Cortex of kidney (tissue), 1 donor: ENCODE measurements around the gene HAUS3.
"Not testable (repeated sequence)": the region's sequence is repeated elsewhere in the genome, so short reads cannot be mapped to it uniquely, and the experiment has no call there.

Experiments used
- DNase-seq: peaks from one replicate; lab custom pipeline; 2025; lab: John Stamatoyannopoulos, UW

HAUS3 gene

DNA sequence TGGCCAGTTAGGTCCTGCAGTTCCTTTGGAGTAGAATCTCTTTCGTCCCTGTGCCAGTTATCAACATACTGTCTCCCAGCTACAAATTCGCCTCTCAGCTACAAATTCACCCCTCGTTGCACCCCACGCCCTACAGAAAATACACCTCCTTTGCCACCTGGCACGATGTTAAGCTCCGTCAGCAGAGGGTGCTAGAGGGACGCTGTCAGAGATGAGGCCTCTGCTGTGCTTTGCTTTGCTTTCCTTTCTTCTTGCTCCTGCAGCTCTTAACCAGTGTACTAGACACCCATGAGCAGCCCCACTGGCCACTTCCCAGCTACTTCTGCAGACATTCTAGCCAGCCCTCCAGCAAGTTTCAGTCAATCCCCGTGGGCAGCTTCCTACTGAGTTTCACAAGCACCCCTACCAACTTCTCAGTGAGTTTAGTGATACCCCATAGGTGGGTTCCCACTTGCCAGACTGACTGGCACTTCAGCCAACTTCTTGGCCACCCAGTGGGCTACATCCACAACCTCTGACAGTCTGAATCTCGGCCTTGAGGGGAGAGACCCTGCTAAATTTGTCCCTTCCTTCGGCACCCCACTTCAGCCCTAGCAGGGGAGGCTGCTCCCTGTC lies 21.8 kb downstream of the HAUS3 start:
- DNase-seq = no peak

DNA sequence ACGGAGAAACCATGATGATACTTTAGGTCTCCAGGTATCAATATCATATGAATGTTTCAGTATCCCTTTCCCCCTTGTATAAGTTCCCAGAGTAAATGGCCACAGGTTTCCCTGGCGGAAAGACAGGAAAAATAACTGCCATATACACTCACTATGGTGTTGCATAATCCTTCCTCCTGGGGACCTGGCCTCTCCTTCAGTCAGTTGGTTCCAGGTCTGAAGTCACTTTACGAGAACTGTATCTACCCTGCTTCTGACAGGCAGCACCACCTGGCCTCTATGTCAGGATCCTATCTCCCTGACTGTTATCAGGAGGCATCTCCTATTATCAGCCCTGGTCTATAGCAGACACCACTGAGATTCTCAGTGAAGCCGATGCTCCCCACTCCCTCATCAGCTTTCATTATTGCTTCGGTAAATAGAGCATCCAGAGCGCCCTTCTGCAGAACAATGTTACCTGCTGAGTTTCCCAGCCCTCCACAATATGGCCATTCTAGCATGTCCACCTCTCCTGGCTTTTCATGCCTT lies 22.6 kb downstream of the HAUS3 start:
- DNase-seq = no peak

- no peak for DNase-seq
These were observed 23.5 kb downstream of the HAUS3 start for GRCh38 chr4:2218436-2218835.

- DNase-seq = no peak
These were observed 24.2 kb downstream of the HAUS3 start for GRCh38 chr4:2217726-2218125.

DNA sequence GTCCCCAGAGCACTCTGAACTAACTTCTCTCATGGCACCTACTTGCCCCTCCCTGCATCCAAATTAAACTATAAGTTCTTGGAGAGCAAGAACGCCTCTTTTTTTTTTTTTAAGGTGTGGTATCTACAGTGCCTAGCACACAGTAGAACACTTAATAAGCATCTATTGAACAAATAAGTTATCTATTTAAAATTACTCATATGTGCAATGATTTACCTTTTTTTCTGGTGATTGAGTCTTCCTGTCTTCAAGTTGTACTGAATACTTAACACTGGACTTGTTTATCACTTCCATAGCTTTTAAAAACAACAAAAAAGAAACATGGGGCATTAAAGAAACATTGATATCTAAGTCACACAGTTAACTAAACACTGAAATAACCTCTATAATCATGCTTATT lies 29.1 kb downstream of the HAUS3 start:
- DNase-seq = no peak

- DNase-seq = not testable (repeated sequence)
These were observed 39.1 kb downstream of the HAUS3 start for GRCh38 chr4:2202789-2203188.

DNA sequence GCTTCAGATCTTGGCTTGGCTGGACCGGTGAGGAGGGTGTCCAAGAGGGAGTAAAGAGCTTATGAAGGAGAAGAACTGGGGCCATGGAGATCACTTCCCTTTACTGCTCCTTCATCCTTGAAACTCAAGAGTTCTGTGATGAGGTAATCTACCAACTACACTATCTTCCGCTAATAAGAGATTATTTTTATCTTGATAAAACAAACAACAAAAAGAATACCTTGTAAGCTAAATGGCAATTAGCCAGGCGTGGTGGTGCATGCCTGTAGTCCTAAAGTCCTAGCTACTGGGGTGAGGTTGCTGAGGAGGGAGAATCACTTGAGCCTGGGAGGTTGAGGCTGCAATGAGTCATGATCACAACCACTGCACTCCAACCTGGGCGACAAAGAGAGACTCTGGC lies 47.4 kb downstream of the HAUS3 start:
- no peak for DNase-seq

- DNase-seq = no peak
These were observed 48.6 kb downstream of the HAUS3 start for GRCh38 chr4:2193326-2193725.

- no peak for DNase-seq
These were observed 55.1 kb downstream of the HAUS3 start for GRCh38 chr4:2186865-2187172.

GRCh38 chr4:2186133-2186864 lies 55.6 kb downstream of the HAUS3 start:
- DNase-seq = no peak

GRCh38 chr4:2183394-2183793 lies 58.5 kb downstream of the HAUS3 start:
- no peak for DNase-seq

DNA sequence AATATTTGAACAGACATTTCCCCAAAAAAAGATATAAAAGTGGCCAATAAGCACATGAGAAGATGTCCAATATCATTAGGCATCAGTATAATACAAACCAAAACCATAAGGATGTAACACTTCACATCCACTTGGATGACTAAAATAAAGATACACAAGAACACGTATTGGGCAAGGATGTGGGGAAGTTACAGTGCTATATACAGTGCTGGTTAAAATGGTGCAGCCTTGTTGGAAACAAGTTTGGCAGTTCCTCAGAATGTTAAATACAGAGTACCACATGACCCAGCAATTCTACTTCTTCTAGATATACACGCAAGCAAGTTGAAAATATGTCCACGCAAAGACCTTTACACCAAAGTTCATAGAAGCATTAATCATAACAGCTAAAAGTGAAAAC lies 58.9 kb downstream of the HAUS3 start:
- no peak for DNase-seq

DNA sequence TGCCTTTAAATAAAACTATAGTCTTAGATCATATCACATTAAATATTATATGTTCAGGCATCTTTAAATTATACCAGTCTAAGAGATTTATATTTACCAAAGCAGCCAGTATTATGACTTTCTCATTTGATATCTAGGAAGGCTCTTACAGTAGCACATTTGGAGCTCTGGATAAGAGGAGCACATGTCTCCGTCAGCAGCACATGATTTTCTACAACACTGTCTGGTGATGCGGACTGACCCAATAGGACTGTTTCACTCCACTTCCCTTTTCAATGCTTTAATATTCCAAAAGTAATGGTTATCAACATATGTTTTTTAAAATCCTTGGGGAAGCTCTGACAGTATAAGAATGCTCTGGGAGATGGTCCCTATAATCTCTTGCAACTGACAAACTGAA lies 61.5 kb downstream of the HAUS3 start:
- no peak for DNase-seq

- no peak for DNase-seq
These were observed 62.2 kb downstream of the HAUS3 start for GRCh38 chr4:2179717-2180116.

DNA sequence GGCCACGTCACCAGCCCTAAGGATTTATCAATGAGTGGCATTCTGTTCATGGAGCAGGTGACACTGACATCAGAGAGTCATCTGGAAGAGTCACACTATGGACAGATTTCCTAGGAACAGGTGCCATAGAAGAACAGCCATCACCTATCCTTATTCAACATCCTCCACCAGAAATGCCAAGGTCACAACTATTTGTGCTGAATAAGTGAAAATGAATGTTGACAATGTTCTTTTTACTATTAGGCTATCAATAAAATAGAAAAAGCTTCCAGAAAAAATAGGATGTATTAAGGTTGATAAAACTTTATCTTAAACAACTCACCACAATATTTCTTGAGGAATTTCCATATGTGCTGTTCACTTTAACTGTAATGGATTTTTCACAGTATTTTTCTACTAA lies 62.9 kb downstream of the HAUS3 start:
- DNase-seq = no peak
